Activated CD8-positive, alpha-beta memory T cell treated with anti-CD3 and anti-CD28 coated beads, Interleukin-2, amount 10 ng/mL, durations not matched to agents 7 days and 5 days (primary cell): Measurements from ENCODE around the gene AGTPBP1. TPM values are rescaled to one million over a fixed set of nuclear protein-coding genes. Genes with fewer than 3 reads are reported as not detected.

Experiments
- ATAC-seq: fragments of 150-1000 bp; cut with Tn5 transposase; one replicate; pipeline ENCODE4 v1.10.0; 2021; ENCODE audit warnings: moderate library complexity
- CTCF ChIA-PET: fragments of 350-600 bp; sonication (Branson Sonifier 250); formaldehyde crosslinking; loops from one replicate; lab custom pipeline; 2021; ENCODE audit warnings: antibody characterized with exemption; lab: Charles Lee
- DNase-seq: peaks from one replicate; pipeline ENCODE4 v3.0.0-alpha.2; 2020
- H3K27ac Mint-ChIP-seq: one replicate; pipeline ENCODE4 v1.8.0; 2021; ENCODE audit warnings: mild to moderate bottlenecking, mixed read lengths
- H3K27me3 Mint-ChIP-seq: one replicate; pipeline ENCODE4 v1.8.0; 2021; ENCODE audit warnings: mixed read lengths
- H3K36me3 Mint-ChIP-seq: one replicate; pipeline ENCODE4 v1.8.0; 2021; ENCODE audit warnings: mild to moderate bottlenecking, mixed read lengths
- H3K4me1 Mint-ChIP-seq: one replicate; pipeline ENCODE4 v1.8.0; 2021; ENCODE audit warnings: mixed read lengths
- H3K4me3 Mint-ChIP-seq: one replicate; pipeline ENCODE4 v1.8.0; 2021; ENCODE audit warnings: mild to moderate bottlenecking, moderate library complexity, mixed read lengths
- H3K9me3 Mint-ChIP-seq: one replicate; pipeline ENCODE4 v1.8.0; 2022; ENCODE audit warnings: low read depth, mixed read lengths
- total RNA-seq, 2 experiments: library from RNA; stranded (reverse); gene quantifications; one replicate each; pipeline ENCODE4 v1.2.3, GENCODE V29; 2021

The AGTPBP1 gene
- total RNA-seq, 2 experiments from 2014 or later = 22.9 to 30.8 TPM

DNA sequence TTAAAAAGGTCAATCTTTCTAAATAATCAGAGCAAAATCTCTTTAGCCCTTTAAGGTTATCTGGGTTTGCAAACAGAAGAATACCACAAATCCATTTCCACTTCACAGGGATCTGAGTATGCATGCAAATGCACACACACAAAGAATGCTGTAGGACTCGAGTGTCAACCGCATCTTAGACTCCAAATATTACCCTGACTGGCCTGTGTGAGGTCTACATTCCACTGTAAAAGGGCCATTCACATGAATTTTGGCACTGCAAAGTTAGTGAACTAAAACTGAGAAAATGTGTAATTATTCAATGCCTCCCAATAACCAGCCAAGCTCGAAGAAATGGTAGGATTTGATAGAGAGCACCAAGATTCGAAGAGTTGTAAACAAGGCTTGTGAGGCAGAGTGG, 199.9 kb downstream of the AGTPBP1 start:
- DNase-seq (no peak), ATAC-seq (no peak)
- no peaks in the 10 kb centered on the region for H3K9me3 Mint-ChIP-seq
- H3K36me3 Mint-ChIP-seq = no peaks in the 10 kb centered on the region
- no peaks in the 10 kb centered on the region for H3K27me3 Mint-ChIP-seq
- H3K27ac Mint-ChIP-seq = no peak overlapping the region
- CTCF ChIA-PET = interaction anchor here (0.6 kb wide), 1 partner anchor 69 kb away, joined by 3 read pairs; no protein-coding TSS in a partner anchor
- H3K4me3 Mint-ChIP-seq = no peak overlapping the region
- no peaks in the 10 kb centered on the region for H3K4me1 Mint-ChIP-seq

DNA sequence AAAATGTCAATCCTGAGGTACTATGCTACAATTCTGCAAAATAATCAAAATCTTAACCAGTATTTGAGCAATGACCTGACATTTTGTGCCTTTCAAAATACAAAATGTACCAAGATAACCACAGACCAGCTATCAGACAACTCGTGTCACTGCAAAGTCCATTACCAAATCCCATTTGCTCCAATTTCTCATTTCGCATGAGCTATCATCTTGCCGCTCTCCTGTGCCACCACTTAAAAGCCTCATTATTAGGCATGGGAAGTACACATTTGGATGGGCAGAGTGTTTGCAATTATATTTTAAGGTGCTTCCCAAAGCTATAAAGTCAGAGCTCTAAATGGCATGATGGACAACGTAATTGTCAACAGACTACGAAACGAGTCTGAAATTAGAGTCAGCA, 205.2 kb downstream of the AGTPBP1 start:
- H3K4me3 Mint-ChIP-seq = no peak overlapping the region

DNA sequence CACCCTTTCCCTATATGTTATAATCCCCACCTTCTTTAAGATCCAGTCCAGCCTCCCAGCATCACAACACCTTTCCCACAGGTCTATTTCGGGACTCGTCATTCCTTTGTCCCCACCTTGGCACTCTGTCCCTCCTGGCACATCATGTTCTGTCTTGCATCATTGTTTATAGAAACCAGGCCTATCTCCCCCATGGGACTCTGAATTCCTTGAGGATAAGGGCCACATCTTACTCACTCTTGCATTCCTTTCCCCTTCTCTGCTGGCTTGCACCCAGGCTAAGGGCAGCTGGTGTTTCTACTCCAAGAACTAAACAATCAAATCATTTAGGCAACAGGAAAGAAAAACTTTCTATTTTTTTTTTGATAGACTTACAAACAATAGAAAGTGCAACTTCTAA, 205.7 kb downstream of the AGTPBP1 start:
- Mint-ChIP-seq H3K27me3 (no peaks in the 10 kb centered on the region), H3K4me3 (no peak overlapping the region), H3K4me1 (no peaks in the 10 kb centered on the region), H3K27ac (no peak overlapping the region), H3K9me3 (no peaks in the 10 kb centered on the region), H3K36me3 (no peaks in the 10 kb centered on the region)
- DNase-seq (no peak), ATAC-seq (no peak)
- CTCF ChIA-PET = no interaction called here

More for the DNA sequence above, 205.2 kb downstream of the AGTPBP1 start:
- Mint-ChIP-seq H3K36me3 (no peaks in the 10 kb centered on the region), H3K27me3 (no peaks in the 10 kb centered on the region), H3K27ac (no peak overlapping the region), H3K4me1 (no peaks in the 10 kb centered on the region), H3K9me3 (no peaks in the 10 kb centered on the region)
- CTCF ChIA-PET = no interaction called here
- ATAC-seq = no peak
- DNase-seq = no peak

DNA sequence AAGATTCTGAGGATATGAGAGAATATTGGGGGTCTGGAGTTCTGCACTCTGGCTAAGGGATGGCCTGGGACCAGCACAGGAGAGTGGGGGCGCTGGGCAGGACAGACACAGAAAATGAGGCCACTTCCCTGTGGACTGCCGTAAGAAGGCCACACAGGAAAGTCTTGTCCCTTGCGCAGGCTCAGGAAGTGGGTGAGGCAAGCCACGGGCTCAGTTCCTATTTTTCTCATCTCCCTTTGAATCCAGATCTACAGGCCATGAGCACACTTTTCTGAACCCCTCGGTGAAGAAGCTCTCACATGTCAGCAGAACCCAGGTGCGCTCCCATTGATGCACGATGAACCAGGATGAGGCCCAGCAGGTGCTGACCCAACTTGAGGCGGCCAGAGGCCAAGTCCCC, 207.4 kb downstream of the AGTPBP1 start:
- H3K36me3 Mint-ChIP-seq = no peaks in the 10 kb centered on the region
- ATAC-seq = no peak
- no peaks in the 10 kb centered on the region for H3K4me1 Mint-ChIP-seq
- H3K27me3 Mint-ChIP-seq = peaks cover 3% of the 10 kb centered on the region
- no peak overlapping the region for H3K27ac Mint-ChIP-seq
- no peaks in the 10 kb centered on the region for H3K9me3 Mint-ChIP-seq
- no peak overlapping the region for H3K4me3 Mint-ChIP-seq
- CTCF ChIA-PET = no interaction called here
- DNase-seq = no peak

DNA sequence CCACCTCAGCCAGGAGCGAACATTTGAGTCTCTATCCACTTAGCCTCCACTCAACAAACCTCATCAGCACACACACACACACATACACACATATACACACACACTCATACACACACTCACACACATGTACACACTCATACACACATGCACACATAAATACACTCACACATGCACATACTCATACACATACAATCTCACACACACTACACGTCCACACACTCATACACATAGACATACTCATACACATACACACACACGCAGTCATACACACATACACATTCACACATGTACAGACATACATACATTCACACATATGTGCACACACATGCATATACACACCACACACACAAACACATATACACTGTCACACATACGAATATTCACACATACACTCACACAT, 208.2 kb downstream of the AGTPBP1 start:
- H3K9me3 Mint-ChIP-seq = no peaks in the 10 kb centered on the region
- H3K4me1 Mint-ChIP-seq = no peaks in the 10 kb centered on the region
- H3K36me3 Mint-ChIP-seq = no peaks in the 10 kb centered on the region
- DNase-seq = no peak
- no peak overlapping the region for H3K27ac Mint-ChIP-seq
- H3K27me3 Mint-ChIP-seq = peaks cover 3% of the 10 kb centered on the region
- CTCF ChIA-PET = no interaction called here
- no peak overlapping the region for H3K4me3 Mint-ChIP-seq
- ATAC-seq = no peak

GRCh38 chr9:85530721-85531120, 211.0 kb downstream of the AGTPBP1 start:
- Mint-ChIP-seq H3K9me3 (no peaks in the 10 kb centered on the region), H3K4me3 (no peak overlapping the region), H3K27me3 (peaks cover 6% of the 10 kb centered on the region), H3K27ac (no peak overlapping the region), H3K4me1 (peaks cover 3% of the 10 kb centered on the region), H3K36me3 (no peaks in the 10 kb centered on the region)
- ATAC-seq (no peak), DNase-seq (no peak)
- CTCF ChIA-PET = no interaction called here

GRCh38 chr9:85528607-85529006, 213.1 kb downstream of the AGTPBP1 start:
- DNase-seq (no peak), ATAC-seq (no peak)
- Mint-ChIP-seq H3K36me3 (no peaks in the 10 kb centered on the region), H3K27ac (no peak overlapping the region), H3K27me3 (peaks cover 25% of the 10 kb centered on the region), H3K4me1 (peaks cover 3% of the 10 kb centered on the region), H3K4me3 (no peak overlapping the region), H3K9me3 (no peaks in the 10 kb centered on the region)
- CTCF ChIA-PET = no interaction called here

- CTCF ChIA-PET = no interaction called here
- H3K4me1 Mint-ChIP-seq = peaks cover 3% of the 10 kb centered on the region
- H3K27ac Mint-ChIP-seq = no peak overlapping the region
- DNase-seq (no peak), ATAC-seq (no peak)
- peaks cover 29% of the 10 kb centered on the region for H3K27me3 Mint-ChIP-seq
- H3K9me3 Mint-ChIP-seq = no peaks in the 10 kb centered on the region
- no peak overlapping the region for H3K4me3 Mint-ChIP-seq
- no peaks in the 10 kb centered on the region for H3K36me3 Mint-ChIP-seq
Measured at GRCh38 chr9:85528142-85528541, 213.6 kb downstream of the AGTPBP1 start.

DNA sequence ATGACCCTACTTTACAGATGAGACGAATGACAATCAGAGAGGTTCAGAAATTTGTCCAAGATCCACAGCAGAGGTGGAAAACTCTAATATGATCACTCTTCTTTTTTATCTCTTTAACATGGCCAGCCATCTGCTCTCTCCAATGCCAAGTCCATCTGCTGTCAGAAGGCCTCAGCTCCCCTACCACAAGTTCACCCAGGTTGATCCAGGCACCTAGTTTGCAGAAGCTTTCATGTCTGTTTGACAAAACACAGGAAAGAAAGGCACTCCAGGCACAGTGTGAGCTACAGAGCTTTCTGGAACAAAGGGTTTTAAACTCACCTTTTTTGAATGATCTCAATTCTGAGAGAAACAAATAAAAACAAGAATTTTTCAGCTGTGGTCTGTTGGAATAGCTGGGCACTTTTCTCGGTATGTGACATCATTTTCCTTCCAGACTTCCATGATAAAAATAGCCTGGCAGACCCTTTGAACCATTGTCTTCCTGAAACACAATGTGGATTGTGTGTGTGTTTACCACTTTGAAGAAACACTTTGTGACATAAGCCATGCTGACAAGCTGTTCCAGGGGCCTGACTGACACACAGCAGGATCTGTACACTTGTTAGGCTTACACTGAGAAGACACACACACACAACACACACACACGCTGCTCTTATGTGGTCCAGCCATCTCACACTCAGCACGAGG, 214.3 kb downstream of the AGTPBP1 start:
- ATAC-seq = no peak
- CTCF ChIA-PET = no interaction called here

DNA sequence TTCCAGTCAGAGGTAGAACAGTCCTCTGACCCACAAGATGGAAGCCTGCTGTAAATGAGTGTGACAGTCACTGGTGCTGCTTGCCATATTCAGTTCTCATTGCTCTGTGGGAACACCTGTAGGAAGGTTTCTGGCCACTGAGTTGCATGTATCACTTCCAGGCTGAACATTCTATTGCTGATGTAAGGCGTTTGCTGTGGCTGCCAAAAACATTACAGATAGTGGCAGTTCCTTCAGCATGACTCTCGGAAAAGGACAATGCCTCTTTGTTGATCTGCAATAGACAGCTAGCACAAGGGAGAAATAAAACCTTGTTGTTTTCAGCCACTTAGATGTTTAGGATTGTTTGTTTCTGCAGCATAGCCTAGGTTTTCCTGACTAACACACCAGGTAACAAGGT, 217.2 kb downstream of the AGTPBP1 start:
- Mint-ChIP-seq H3K36me3 (no peaks in the 10 kb centered on the region), H3K9me3 (no peaks in the 10 kb centered on the region), H3K27me3 (peaks cover 51% of the 10 kb centered on the region), H3K27ac (no peak overlapping the region), H3K4me1 (peaks cover 10% of the 10 kb centered on the region), H3K4me3 (no peak overlapping the region)
- CTCF ChIA-PET = no interaction called here
- DNase-seq (no peak), ATAC-seq (no peak)

More for the DNA sequence above, 214.3 kb downstream of the AGTPBP1 start:
- peaks cover 36% of the 10 kb centered on the region for H3K27me3 Mint-ChIP-seq
- peaks cover 6% of the 10 kb centered on the region for H3K4me1 Mint-ChIP-seq
- no peak for DNase-seq
- H3K9me3 Mint-ChIP-seq = no peaks in the 10 kb centered on the region
- H3K4me3 Mint-ChIP-seq = no peak overlapping the region
- H3K27ac Mint-ChIP-seq = no peak overlapping the region
- no peaks in the 10 kb centered on the region for H3K36me3 Mint-ChIP-seq

DNA sequence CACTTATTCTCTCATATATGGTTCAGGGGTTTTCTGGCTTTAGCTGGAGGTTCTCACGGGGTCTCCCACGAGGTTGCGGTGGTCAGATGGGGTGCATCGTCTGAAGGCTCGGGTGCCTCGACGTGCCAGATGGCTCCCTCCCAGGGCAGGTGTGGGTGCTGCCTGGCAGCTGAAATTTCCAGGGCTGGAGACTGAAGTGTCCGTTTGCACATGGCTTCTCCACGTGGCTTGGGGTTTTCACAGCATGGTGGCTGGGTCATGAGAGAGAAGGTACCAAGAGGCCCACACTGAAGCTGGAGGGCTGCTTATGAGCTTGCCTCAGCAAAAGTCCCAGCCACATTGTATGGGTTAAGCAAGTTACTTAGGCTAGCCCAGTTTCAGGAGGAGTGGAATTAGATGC, 218.6 kb downstream of the AGTPBP1 start:
- ATAC-seq (no peak), DNase-seq (no peak)
- Mint-ChIP-seq H3K4me1 (peaks cover 10% of the 10 kb centered on the region), H3K27me3 (peaks cover 51% of the 10 kb centered on the region), H3K36me3 (no peaks in the 10 kb centered on the region), H3K9me3 (no peaks in the 10 kb centered on the region), H3K4me3 (no peak overlapping the region), H3K27ac (no peak overlapping the region)
- CTCF ChIA-PET = interaction anchor here (2.1 kb wide), 1 partner anchor 87 kb away, joined by 7 read pairs; no protein-coding TSS in a partner anchor

DNA sequence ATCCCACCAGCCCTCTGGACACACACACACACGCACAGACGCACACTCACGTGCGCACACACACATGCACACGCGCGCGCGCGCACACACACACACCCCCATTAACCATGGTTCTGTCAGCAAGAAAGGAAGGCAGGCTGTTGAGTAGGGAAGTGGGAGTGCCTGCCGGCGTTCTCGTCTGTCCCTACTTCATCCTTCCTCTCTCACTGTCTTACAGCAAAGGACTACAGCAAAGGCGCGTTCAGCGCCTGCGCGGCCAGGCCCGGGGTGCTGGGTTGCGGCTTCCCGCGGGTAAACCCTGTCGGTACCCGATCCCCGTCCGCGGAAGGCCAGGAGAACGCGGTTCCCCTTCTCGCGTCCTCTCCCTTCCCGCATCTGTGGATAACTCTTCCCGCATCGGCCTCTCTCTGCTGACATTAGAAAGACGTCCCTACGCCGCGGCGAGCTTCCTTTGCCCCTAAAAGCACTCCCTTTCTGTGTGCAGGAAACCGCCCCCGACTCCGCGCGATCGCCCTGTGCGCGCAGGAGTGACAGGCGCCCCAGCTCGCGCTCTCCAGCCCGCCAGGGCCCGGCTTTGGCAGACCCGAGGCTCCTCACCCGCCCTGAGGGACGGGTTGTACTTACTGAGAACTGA, 219.2 kb downstream of the AGTPBP1 start:
- H3K27me3 Mint-ChIP-seq = peaks cover 51% of the 10 kb centered on the region
- peak overlapping the region; percentile 50 for H3K4me3 Mint-ChIP-seq
- CTCF ChIA-PET = interaction anchor here (2.1 kb wide), 1 partner anchor 88 kb away, joined by 7 read pairs; no protein-coding TSS in a partner anchor
- DNase-seq (peak; percentile 51), ATAC-seq (peak; percentile 75)
- H3K27ac Mint-ChIP-seq = no peak overlapping the region
- H3K4me1 Mint-ChIP-seq = peaks cover 10% of the 10 kb centered on the region
- no peaks in the 10 kb centered on the region for H3K36me3 Mint-ChIP-seq
- no peaks in the 10 kb centered on the region for H3K9me3 Mint-ChIP-seq

DNA sequence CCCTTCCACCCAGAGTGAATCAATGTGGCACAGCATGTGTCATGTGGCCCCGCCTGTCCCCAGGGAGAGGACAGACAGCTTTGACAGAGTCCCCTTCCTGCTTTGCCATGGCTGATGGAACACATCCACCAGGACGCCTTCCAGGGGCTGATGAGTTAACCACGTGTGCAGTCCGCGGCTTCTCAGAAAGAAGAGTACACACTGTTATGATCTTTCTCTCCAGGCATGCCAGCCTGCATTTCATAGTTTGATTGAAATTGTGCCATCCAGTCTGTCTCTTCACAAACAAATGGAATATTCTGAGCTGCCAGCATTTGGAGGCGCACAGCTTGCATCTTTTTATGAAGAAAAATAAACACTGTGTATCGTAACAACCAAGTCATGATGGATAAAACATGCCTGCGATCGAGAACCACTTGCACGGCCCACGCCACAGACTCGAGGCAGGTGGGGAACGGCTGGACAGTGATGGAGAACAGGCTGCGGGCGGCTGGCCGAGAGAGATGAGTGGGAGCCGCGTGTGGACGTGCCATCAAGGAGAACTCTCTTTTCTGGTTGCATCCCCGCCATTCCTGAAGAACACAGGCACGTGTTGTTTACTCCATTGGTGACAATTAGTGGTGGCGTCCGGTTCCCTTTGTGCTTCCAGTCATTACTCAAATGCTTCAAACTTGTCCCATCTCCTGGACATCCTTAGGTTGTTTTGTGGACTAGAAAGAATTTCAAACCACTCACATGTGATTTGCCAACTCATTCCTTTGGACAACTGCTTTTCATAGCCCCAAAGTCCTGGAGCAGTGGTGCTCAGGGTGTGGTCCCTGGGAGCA, 220.2 kb downstream of the AGTPBP1 start:
- Mint-ChIP-seq H3K9me3 (no peaks in the 10 kb centered on the region), H3K4me1 (peaks cover 10% of the 10 kb centered on the region), H3K36me3 (no peaks in the 10 kb centered on the region), H3K27ac (no peak overlapping the region), H3K4me3 (peak overlapping the region; percentile 50), H3K27me3 (peaks cover 50% of the 10 kb centered on the region)
- no peak for ATAC-seq
- no peak for DNase-seq
- CTCF ChIA-PET = interaction anchor here (2.1 kb wide), 1 partner anchor 89 kb away, joined by 7 read pairs; no protein-coding TSS in a partner anchor
